Pancreas (tissue), 10 donors: Measurements from ENCODE around the gene CILP. TPM values are rescaled to one million over a fixed set of nuclear protein-coding genes. Genes with fewer than 3 reads are reported as not detected.

Experiments used
- ATAC-seq, 4 donors: fragments of 200-7000 bp; cut with Tn5 transposase; one replicate each; pipeline versions ENCODE4 v1.8.0 to v1.9.1; 2020; ENCODE audit warnings: mild to moderate bottlenecking in 4 of 4, moderate library complexity in 4 of 4
- DNase-seq, 6 donors: peaks; one replicate each; pipeline ENCODE4 v3.0.0-alpha.2; 2020
- FAIRE-seq: peaks from 2 replicates; lab custom pipeline; 2012; peaks lifted over from hg19 to GRCh38; lab: Jason Lieb, UNC
- H3K27ac ChIP-seq, 4 donors: fragments of 200-600 bp; sonication (generic); 1 replicate in 3 of 4; 2 replicates in 1 of 4; pipeline versions ENCODE4 v1.5.0 to v1.8.0; 2020
- H3K27me3 ChIP-seq, 4 donors: fragments of 200-600 bp; one replicate each; pipeline ENCODE4 v1.8.0; 2021
- H3K36me3 ChIP-seq, 3 donors: fragments of 200-600 bp; sonication (generic) in 1 of 3; one replicate each; pipeline versions ENCODE4 v1.5.0 to v1.8.0; 2020 to 2021
- H3K4me1 ChIP-seq, 3 donors: fragments of 200-600 bp; one replicate each; pipeline ENCODE4 v1.8.0; 2021
- H3K4me3 ChIP-seq, 4 donors: fragments of 200-600 bp; sonication (generic) in 2 of 4; one replicate each; pipeline versions ENCODE4 v1.5.0 to v1.8.0; 2020 to 2021
- H3K9me3 ChIP-seq, 4 donors: fragments of 200-600 bp; one replicate each; pipeline ENCODE4 v1.8.0; 2021
- WGBS, 2 donors: extraction: QIAGEN DNeasy Blood & Tissue Kit; methylation state at CpG; one replicate each; pipeline ENCODE4 v1.1.7; 2013; 5-methylcytosine and 5-hydroxymethylcytosine counted together
- intact Hi-C, 3 donors: fragments of 100-400 bp; cut with DNase I; formaldehyde crosslinking; loops; one replicate each; pipeline versions ENCODE4 v1.11.1 to v1.14.2; 2022
- polyA plus RNA-seq, 2 donors: library from polyadenylated mRNA; stranded (reverse); fragments of 200-250 nt; gene quantifications; one replicate each; pipeline ENCODE4 v1.2.3, GENCODE V29; 2013
- total RNA-seq, 6 donors: library from RNA; stranded (reverse); fragmentation: NEBNext Ultra II Directional in 4 of 6; extraction: Animal tissue kit (Norgen Biotek cat#: 25700) in 4 of 6; gene quantifications; one replicate each; pipeline versions ENCODE4 v1.2.1 to v1.2.4, GENCODE V29; 2021 to 2023
- TF ChIP-seq, protein P1 (sequence below), 4 donors: fragments of 200-600 bp; sonication (generic) in 3 of 4; IDR thresholded peaks; one replicate each; pipeline versions ENCODE4 v1.5.0 to v1.8.0; 2021; ENCODE audit warnings: antibody characterized with exemption in 4 of 4
- donor health status: healthy with polysubstance abuse.
- donor health status: DM: no; HTN: no; CAD: no; lungs with moderate emphysema.
- donor health status: DM: no; HTN: no; CAD: no.
- donor health status: control.
- donor health status: control.
- donor health status: Bipolar disorder and iron deficiency.
- donor health status: DM: yes; HTN: yes; CAD: no.
- donor health status: DM: no; HTN: no; CAD: no.
- donor health status: DM: no; HTN: no; CAD: no.
- donor health status: DM: yes; HTN: yes; CAD: no.

The CILP gene, protein sequence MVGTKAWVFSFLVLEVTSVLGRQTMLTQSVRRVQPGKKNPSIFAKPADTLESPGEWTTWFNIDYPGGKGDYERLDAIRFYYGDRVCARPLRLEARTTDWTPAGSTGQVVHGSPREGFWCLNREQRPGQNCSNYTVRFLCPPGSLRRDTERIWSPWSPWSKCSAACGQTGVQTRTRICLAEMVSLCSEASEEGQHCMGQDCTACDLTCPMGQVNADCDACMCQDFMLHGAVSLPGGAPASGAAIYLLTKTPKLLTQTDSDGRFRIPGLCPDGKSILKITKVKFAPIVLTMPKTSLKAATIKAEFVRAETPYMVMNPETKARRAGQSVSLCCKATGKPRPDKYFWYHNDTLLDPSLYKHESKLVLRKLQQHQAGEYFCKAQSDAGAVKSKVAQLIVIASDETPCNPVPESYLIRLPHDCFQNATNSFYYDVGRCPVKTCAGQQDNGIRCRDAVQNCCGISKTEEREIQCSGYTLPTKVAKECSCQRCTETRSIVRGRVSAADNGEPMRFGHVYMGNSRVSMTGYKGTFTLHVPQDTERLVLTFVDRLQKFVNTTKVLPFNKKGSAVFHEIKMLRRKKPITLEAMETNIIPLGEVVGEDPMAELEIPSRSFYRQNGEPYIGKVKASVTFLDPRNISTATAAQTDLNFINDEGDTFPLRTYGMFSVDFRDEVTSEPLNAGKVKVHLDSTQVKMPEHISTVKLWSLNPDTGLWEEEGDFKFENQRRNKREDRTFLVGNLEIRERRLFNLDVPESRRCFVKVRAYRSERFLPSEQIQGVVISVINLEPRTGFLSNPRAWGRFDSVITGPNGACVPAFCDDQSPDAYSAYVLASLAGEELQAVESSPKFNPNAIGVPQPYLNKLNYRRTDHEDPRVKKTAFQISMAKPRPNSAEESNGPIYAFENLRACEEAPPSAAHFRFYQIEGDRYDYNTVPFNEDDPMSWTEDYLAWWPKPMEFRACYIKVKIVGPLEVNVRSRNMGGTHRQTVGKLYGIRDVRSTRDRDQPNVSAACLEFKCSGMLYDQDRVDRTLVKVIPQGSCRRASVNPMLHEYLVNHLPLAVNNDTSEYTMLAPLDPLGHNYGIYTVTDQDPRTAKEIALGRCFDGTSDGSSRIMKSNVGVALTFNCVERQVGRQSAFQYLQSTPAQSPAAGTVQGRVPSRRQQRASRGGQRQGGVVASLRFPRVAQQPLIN
- total RNA-seq = 10 to 100 TPM in 1 of 6 donors, 1 to 10 TPM in 2, under 1 TPM in 3; 0.28 to 20.7 (median 3.1) TPM
- 1 to 10 TPM; 1.0 to 1.1 TPM for polyA plus RNA-seq

DNA sequence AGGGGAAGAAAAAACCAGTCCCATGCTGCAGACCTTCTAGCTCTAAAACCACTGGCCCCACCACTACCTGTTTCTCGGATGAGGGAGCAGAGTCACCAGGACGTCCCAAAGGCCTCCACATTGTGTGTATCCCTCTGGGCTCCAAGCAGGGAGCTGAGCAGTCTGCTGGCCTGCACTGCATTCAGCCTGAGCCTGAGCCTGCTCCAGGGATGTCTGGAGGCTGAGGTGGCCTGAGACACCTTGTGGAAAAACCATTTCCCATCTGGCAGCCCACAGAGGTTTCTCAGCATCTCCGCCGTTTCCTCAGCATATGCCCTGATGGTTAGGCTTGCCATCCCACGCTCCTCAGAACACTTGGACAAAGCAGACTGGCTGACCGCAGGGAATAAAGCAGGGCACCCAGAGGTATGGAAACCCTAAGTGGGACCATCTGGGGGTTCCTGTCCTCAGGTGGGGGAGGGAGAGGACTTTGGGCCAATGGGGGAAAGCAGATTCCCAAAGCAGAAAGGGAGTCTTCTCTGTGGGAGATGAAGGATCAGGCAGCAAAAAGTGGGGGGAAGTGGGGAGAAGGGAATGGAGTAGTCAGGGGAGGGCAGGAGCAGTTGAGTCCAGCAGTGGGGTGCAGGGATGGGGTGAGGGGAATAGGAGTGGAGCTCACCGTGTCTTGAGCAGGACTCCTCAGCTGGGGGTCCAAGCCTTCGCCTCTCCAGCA lies at the start of gene CILP:
Gene CILP (minus strand): TSS at position 704 of the 712 bp plus-strand sequence. CDS start 1,718 bp downstream, outside the sequence.
- ATAC-seq (no peak), DNase-seq (no peak), FAIRE-seq (no peak)
- Histone ChIP-seq H3K9me3 (no peaks in the 10 kb centered on the region), H3K4me3 (no peak within 1 kb of the TSS), H3K4me1 (no peaks in the 10 kb centered on the region), H3K27me3 (no peaks in the 10 kb centered on the region), H3K36me3 (no peaks in the 10 kb centered on the region), H3K27ac (no peak within 1 kb of the TSS)
- WGBS, 2 donors = 80 to 83% methylated on average over 8 of the region's 8 CpGs
- TF ChIP-seq, protein P1, sequence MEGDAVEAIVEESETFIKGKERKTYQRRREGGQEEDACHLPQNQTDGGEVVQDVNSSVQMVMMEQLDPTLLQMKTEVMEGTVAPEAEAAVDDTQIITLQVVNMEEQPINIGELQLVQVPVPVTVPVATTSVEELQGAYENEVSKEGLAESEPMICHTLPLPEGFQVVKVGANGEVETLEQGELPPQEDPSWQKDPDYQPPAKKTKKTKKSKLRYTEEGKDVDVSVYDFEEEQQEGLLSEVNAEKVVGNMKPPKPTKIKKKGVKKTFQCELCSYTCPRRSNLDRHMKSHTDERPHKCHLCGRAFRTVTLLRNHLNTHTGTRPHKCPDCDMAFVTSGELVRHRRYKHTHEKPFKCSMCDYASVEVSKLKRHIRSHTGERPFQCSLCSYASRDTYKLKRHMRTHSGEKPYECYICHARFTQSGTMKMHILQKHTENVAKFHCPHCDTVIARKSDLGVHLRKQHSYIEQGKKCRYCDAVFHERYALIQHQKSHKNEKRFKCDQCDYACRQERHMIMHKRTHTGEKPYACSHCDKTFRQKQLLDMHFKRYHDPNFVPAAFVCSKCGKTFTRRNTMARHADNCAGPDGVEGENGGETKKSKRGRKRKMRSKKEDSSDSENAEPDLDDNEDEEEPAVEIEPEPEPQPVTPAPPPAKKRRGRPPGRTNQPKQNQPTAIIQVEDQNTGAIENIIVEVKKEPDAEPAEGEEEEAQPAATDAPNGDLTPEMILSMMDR (IDR thresholded peaks at IDR 0.05) = no peak
- intact Hi-C loops = no loop called here

DNA sequence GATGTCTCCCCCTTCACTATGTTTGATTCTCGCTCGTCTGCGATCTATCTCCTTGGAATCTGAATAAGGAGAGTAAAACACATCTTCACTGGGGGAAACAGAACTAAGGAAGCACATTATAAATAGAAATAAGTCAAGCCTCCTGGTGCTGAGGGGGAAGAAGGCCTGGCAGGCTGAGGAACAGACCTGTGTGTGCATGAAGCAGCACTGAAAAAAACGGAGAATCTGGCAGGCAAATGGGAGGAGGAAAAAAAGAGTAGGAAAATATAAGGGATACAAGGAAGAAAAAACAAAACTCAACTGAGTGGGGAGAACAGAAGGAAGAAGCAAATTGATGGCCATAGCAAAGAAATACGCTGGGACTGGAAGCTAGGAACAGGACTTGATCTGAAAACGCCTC lies 49.7 kb upstream of the CILP start:
- no peak overlapping the region for H3K27ac ChIP-seq
- H3K36me3 ChIP-seq = peaks cover 0 to 13% (median 0%) of the 10 kb centered on the region in 3 donors
- no peak overlapping the region for H3K4me3 ChIP-seq
- TF ChIP-seq, protein P1 (IDR thresholded peaks at IDR 0.05) = no peak
- 93 to 96% methylated on average over 6 of the region's 6 CpGs for WGBS, 2 donors
- intact Hi-C loops = no loop called here
- ATAC-seq (no peak), DNase-seq (no peak), FAIRE-seq (no peak)
- peaks cover 0 to 7% (median 0%) of the 10 kb centered on the region in 3 donors for H3K4me1 ChIP-seq
- H3K9me3 ChIP-seq = no peaks in the 10 kb centered on the region
- H3K27me3 ChIP-seq = no peaks in the 10 kb centered on the region

- Histone ChIP-seq H3K4me3 (no peak overlapping the region), H3K27me3 (no peaks in the 10 kb centered on the region), H3K36me3 (peaks cover 0 to 13% (median 0%) of the 10 kb centered on the region in 3 donors), H3K27ac (no peak overlapping the region), H3K4me1 (peaks cover 0 to 7% (median 0%) of the 10 kb centered on the region in 3 donors), H3K9me3 (no peaks in the 10 kb centered on the region)
- TF ChIP-seq, protein P1 (IDR thresholded peaks at IDR 0.05) = no peak
- 93 to 97% methylated on average over 7 of the region's 7 CpGs for WGBS, 2 donors
- ATAC-seq (peak in 3 of 4 donors; percentile 21 to 44 (median 32)), DNase-seq (no peak), FAIRE-seq (no peak)
- intact Hi-C loops = no loop called here
Observed at GRCh38 chr15:65259367-65259797, 48.1 kb upstream of the CILP start.
